ENCODE results near the gene SCN10A. TPM values are rescaled to one million over a fixed set of nuclear protein-coding genes. Genes with fewer than 3 reads are reported as not detected.
A peak's percentile ranks its signal among the peaks of the same experiment; 100 is the strongest.

SCN10A gene
- total RNA-seq, 6 experiments from 2014 or later = not detected

GRCh38 chr3:38738630-38739395 lies 77.2 kb downstream of the SCN10A start:
- no peaks in the 10 kb centered on the region for H3K9me3 ChIP-seq
- no peaks in the 10 kb centered on the region for H3K36me3 ChIP-seq
- no peaks in the 10 kb centered on the region for H3K4me1 ChIP-seq
- WGBS (ENCODE audit: insufficient coverage, low coverage, low lambda C conversion rate, missing lambda C conversion rate) = 32% methylated on average over 10 of the region's 13 CpGs
- H3K27ac ChIP-seq = no peak overlapping the region
- no peaks in the 10 kb centered on the region for H3K27me3 ChIP-seq
- DNase-seq (no peak), ATAC-seq (no peak)
- intact Hi-C loops (cut with DNase I) = no loop called here
- no peak overlapping the region for H3K4me3 ChIP-seq
- peak in 3 of 4 donors; percentile 20 to 34 (median 22) for TF ChIP-seq CTCF (IDR thresholded peaks at IDR 0.05)
- no peak for TF ChIP-seq POLR2A (IDR thresholded peaks at IDR 0.05)

GRCh38 chr3:38731522-38731921 lies 84.5 kb downstream of the SCN10A start:
- TF ChIP-seq POLR2A (IDR thresholded peaks at IDR 0.05) = no peak
- no peak for TF ChIP-seq CTCF (IDR thresholded peaks at IDR 0.05)
- Histone ChIP-seq H3K27ac (no peak overlapping the region), H3K27me3 (no peaks in the 10 kb centered on the region), H3K36me3 (no peaks in the 10 kb centered on the region), H3K4me3 (no peak overlapping the region), H3K4me1 (no peaks in the 10 kb centered on the region), H3K9me3 (no peaks in the 10 kb centered on the region)
- 41% methylated on average over 3 of the region's 3 CpGs for WGBS (ENCODE audit: insufficient coverage, low coverage, low lambda C conversion rate, missing lambda C conversion rate)
- no peak for ATAC-seq
- DNase-seq = no peak
- intact Hi-C loops (cut with DNase I) = no loop called here

- intact Hi-C loops (cut with DNase I) = no loop called here
- Histone ChIP-seq H3K4me3 (no peak overlapping the region), H3K27me3 (no peaks in the 10 kb centered on the region), H3K4me1 (no peaks in the 10 kb centered on the region), H3K9me3 (no peaks in the 10 kb centered on the region), H3K27ac (no peak overlapping the region), H3K36me3 (no peaks in the 10 kb centered on the region)
- DNase-seq (no peak), ATAC-seq (no peak)
- no peak for TF ChIP-seq POLR2A (IDR thresholded peaks at IDR 0.05)
- TF ChIP-seq CTCF (IDR thresholded peaks at IDR 0.05) = no peak
Observed at GRCh38 chr3:38730281-38730680, 85.7 kb downstream of the SCN10A start.

GRCh38 chr3:38728008-38728407 lies 88.0 kb downstream of the SCN10A start:
- ATAC-seq (no peak), DNase-seq (no peak)
- Histone ChIP-seq H3K4me1 (no peaks in the 10 kb centered on the region), H3K36me3 (no peaks in the 10 kb centered on the region), H3K9me3 (no peaks in the 10 kb centered on the region), H3K4me3 (no peak overlapping the region), H3K27ac (no peak overlapping the region), H3K27me3 (no peaks in the 10 kb centered on the region)
- 0% methylated on average over 1 of the region's 1 CpG for WGBS (ENCODE audit: insufficient coverage, low coverage, low lambda C conversion rate, missing lambda C conversion rate)
- no peak for TF ChIP-seq CTCF (IDR thresholded peaks at IDR 0.05)
- no peak for TF ChIP-seq POLR2A (IDR thresholded peaks at IDR 0.05)
- intact Hi-C loops (cut with DNase I) = no loop called here

Measured in right lobe of liver (tissue), 6 donors.